ENCODE data around the gene PMIS2.

The PMIS2 gene

DNA sequence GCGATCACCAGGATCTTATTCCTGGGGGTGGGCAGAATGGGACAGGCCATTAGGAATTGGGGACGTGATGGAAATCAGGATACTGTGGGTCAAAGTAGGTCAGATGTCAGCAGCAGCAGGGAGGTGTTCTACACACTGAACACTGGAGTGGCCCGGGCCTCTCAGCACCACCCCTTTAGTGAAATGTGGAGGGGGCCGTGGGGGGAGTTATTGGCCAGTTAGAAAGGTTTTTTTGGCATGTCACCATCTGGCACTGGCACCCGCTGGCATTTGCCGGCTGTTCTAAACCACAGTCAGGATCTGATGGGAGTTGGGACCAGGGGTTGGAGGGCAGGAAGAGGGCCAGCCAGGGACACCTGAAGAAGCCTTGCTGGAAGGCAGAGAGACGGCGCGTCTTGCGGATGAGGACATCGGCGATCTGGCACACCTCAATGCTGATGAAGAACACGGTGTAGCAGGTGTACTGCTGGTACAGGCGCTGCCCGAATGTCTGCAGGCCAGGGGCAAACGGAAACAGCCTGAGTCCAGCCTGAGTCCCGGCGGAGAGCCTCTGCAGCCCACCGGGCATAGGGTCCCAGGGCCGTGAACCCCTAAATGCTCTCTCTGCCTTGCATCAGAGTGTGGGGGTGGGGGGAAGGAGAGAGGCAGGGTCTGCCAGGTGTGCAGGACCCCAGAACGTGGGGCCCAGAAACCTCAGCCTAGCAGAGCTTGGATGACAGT is 34.7 kb upstream of the PMIS2 start:
- Mint-ChIP-seq H3K4me1 (ENCODE audit: low read depth) (peaks cover 15% of the 10 kb centered on the region), H3K27me3 (ENCODE audit: low read depth) (peaks cover 7% of the 10 kb centered on the region), H3K36me3 (ENCODE audit: low read depth) (peaks cover 7% of the 10 kb centered on the region), H3K4me3 (no peak overlapping the region), H3K9me3 (no peaks in the 10 kb centered on the region), H3K27ac (no peak overlapping the region)

DNA sequence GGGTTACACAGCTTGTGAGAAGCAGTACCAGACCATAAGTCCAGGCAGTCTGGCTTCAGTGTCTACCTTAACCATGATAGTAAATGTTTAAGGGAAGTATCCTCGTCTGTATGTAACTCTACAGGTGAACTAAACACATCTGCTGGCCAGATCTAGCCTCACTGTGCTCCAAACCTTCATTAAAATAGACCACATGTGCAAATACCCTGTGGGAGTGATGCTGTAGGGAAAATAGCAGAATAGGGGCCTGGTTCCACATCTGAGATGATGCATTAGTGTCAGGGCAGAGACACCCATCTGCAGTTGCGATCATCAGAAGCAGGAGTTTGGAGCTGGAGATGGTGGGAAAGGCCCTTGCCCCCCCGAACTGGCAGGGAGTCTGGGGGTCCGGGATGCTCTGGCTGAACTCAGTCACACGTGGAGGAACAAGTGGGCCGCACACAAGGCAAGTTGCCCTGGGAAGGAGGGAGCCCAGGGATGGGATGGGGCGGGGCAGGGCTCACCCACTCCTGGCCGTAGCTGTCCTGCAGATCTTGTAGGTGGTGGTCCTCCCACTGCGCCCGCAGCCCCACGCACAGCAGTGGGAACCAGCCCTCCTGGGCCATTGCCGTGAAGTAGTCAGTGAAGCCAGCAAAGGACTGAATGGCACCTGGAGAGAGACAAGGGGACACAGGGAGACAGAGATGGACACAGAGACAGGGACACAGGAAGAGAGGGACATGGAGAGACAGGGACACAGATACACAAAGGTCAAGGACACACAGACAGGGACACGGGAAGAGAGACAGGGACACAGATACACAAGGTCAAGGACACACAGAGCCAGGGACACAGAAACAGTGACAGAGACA is 33.2 kb upstream of the PMIS2 start:
- no peak overlapping the region for H3K4me3 Mint-ChIP-seq
- no peak overlapping the region for H3K27ac Mint-ChIP-seq
- H3K27me3 Mint-ChIP-seq (ENCODE audit: low read depth) = peaks cover 19% of the 10 kb centered on the region
- H3K4me1 Mint-ChIP-seq (ENCODE audit: low read depth) = peaks cover 8% of the 10 kb centered on the region
- peaks cover 2% of the 10 kb centered on the region for H3K36me3 Mint-ChIP-seq (ENCODE audit: low read depth)
- no peaks in the 10 kb centered on the region for H3K9me3 Mint-ChIP-seq

DNA sequence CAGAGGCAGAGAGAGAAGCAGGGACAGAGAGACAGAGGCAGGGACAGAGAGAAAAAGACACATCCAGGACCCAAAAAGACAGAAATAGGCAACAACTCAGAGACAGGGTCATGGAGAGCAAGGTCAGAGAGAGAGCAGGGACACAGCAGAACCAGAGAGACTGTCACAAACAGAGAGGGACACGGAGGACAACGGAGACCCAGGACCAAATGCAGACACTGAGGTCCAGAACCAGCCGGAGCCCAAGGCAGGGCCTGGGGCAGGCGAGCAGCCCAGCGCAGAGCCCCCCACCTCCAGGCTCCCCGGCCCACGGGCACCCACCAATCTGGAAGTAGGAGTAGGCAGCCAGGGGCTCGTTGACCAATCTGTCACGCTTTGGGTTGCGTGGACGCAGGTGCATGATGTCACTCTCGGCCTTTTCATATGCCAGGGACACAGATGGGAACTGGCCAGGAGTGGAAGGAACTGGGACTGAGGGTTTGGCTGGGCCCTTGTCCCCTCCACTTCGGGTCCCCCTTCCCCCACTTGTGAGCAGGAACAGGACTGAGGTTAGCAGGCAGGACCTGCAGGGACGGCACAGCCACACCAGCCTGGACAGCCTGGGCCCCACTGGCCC is 32.5 kb upstream of the PMIS2 start:
- Mint-ChIP-seq H3K27ac (no peak overlapping the region), H3K4me1 (ENCODE audit: low read depth) (peaks cover 8% of the 10 kb centered on the region), H3K4me3 (no peak overlapping the region), H3K36me3 (ENCODE audit: low read depth) (peaks cover 2% of the 10 kb centered on the region), H3K27me3 (ENCODE audit: low read depth) (peaks cover 21% of the 10 kb centered on the region), H3K9me3 (no peaks in the 10 kb centered on the region)

DNA sequence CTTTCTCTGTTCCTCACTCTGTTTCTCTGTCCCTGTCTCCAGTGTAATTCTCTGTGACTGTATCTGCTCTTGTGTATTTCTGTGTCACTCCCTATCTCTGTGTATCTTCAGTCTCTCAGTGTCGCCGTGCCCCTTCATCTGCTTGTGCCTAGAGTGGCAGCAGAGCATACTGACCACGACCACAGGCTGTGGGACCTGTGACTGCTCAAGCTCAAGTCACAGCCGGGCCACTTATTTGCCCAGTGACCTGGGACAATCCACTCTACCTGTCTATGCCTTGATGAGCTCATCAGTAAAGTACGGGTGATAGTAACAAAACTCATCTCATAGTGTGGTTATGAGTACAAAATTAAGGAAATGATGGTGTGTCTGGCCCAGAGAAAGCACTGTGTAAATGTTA is 31.9 kb upstream of the PMIS2 start:
- H3K27me3 Mint-ChIP-seq (ENCODE audit: low read depth) = peaks cover 26% of the 10 kb centered on the region
- H3K4me3 Mint-ChIP-seq = no peak overlapping the region
- peaks cover 7% of the 10 kb centered on the region for H3K4me1 Mint-ChIP-seq (ENCODE audit: low read depth)

DNA sequence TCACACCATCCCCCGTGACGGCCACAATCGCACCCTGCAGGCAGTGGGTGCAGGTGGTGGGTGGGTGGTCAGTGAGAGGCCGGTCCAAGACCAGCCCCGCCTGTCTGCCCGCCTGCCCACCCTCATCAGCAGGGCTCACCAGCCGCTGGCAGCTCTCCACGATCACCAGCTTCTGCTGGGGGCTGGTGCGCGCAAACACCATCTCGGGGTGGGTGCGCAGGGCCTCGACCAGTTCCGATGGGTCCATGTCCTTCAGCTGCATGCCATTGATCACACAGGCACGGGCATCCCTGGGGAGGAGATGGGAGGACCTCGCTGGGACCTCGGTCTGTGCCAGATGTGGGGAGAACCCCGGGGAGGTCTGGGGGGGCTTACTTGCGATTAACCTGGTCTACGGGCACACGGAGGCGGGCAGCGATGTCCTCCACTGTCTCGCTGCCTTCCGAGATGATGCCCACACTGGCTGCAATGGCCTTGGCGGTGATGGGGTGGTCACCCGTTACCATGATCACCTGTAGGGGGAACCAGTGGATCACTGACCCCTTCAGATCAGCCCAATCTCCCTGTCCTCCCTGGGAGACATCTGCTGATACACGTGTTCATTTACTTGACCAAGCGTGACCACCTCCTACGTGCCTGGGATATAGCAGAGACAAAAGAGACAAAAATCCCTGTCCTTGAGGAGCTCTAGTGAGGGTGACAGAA is 30.5 kb upstream of the PMIS2 start:
- Mint-ChIP-seq H3K4me1 (ENCODE audit: low read depth) (peaks cover 4% of the 10 kb centered on the region), H3K4me3 (no peak overlapping the region), H3K27me3 (ENCODE audit: low read depth) (peaks cover 31% of the 10 kb centered on the region), H3K36me3 (ENCODE audit: low read depth) (peaks cover 2% of the 10 kb centered on the region), H3K9me3 (no peaks in the 10 kb centered on the region), H3K27ac (no peak overlapping the region)

More for the DNA sequence above, 31.9 kb upstream of the PMIS2 start:
- Mint-ChIP-seq H3K36me3 (ENCODE audit: low read depth) (peaks cover 2% of the 10 kb centered on the region), H3K9me3 (no peaks in the 10 kb centered on the region), H3K27ac (no peak overlapping the region)

DNA sequence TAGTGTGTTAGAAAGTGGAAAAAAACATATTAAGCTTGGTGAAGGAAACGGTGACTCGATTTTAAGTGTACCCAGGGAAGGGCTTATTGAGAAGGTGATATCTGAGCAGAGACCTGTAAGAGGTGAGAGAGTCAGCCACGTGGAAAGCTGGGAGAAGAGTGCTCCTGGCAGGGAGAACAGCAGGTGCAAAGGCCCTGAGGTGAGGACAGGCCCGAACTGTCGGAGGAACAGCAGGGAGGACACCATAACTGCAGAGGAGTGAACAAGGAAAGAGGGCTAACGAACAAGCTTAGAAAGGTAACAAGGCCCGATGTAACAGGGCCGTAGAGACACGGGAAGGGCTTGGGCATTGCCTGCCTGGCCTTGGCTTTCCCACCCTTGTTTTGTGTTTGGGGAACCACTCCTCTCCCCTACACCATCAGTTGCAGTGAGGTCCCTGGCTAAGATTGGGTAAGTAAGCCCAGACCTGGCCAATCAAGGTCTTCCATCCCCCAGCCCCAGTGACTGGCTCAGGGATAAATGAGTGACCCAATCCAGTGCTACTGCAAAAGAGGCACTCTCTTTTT is 29.9 kb upstream of the PMIS2 start:
- no peak overlapping the region for H3K4me3 Mint-ChIP-seq
- peaks cover 34% of the 10 kb centered on the region for H3K27me3 Mint-ChIP-seq (ENCODE audit: low read depth)
- H3K27ac Mint-ChIP-seq = no peak overlapping the region
- H3K9me3 Mint-ChIP-seq = no peaks in the 10 kb centered on the region
- H3K4me1 Mint-ChIP-seq (ENCODE audit: low read depth) = peaks cover 4% of the 10 kb centered on the region
- H3K36me3 Mint-ChIP-seq (ENCODE audit: low read depth) = peaks cover 2% of the 10 kb centered on the region

DNA sequence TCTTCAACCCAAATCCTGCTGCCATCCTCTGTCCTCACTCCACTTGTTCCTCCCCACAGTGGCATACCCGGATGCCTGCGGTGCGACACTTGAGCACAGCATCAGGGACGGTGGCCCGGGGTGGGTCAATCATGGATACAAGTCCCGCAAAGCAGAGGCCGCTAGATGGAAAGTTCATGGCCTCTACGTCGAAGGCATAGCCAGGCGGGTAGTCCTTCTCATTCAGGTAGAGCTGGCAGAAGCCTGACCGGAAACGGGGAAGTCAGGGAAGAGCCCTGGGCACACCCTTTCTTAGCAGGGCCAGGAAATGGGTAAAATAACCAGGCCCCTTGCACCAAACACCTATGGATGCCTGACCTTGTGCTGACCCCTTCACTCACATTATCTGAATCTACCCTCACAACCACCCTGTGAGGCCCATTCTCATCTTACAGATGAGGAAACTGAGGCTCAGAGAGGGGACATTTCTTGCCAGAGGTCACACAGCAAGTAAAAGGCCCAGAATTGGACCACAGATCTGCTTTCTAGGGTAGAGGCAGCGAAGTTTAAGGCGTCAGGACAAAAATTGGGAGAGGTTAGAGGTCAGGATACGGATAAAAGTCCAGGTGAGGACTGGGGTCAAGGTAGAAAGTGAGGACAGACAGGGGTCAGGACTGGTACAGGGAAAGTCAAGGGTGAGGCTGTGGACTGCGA is 29.0 kb upstream of the PMIS2 start:
- Mint-ChIP-seq H3K27me3 (ENCODE audit: low read depth) (peaks cover 41% of the 10 kb centered on the region), H3K4me3 (peak overlapping the region; percentile 66), H3K27ac (no peak overlapping the region), H3K36me3 (ENCODE audit: low read depth) (peaks cover 2% of the 10 kb centered on the region), H3K4me1 (ENCODE audit: low read depth) (peaks cover 4% of the 10 kb centered on the region), H3K9me3 (no peaks in the 10 kb centered on the region)

DNA sequence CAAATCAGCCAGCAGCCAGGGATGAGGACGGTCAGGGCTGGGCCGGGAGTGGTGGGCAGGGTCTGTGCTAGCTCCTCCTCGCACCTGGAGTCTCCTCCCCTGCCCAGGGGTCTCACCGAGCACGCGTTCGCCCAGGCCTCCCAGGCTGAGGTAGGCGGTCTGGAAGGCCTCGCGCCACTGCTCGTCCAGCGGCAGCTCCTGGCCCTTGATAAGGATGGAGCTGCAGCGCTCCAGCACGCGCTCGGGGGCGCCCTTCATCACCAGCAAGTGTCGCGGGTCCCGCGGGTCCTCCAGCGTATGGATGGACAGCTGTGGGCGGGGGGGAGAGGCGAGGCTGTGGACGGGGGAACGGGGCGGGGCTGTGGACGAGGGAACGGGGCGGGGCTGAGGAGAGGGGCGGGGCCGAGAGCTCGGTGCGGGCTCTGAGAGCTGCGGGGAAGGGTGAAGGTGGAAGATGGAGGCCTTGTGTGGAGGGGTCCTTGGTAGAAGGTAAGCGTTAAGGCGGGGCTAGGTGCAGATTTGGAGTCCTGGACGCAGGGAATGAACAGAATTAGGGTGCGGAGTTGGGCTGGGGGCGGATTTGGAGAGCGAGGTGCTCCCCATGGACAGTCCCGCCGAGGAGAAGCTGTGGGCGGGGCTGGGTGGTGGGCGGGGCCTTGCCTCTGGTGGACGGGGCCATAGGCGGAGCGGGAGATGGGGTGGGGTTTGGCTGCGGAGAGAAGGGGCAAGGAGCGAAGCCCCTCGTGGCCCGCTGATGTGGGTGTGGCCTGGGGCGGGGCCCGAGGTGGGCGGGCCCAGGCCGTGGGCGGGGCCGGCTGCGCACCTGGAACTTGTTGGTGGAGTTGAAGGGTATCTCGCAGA is 28.2 kb upstream of the PMIS2 start:
- peak overlapping the region; percentile 81 for H3K4me3 Mint-ChIP-seq
- H3K9me3 Mint-ChIP-seq = no peaks in the 10 kb centered on the region
- H3K27me3 Mint-ChIP-seq (ENCODE audit: low read depth) = peaks cover 47% of the 10 kb centered on the region
- peaks cover 4% of the 10 kb centered on the region for H3K4me1 Mint-ChIP-seq (ENCODE audit: low read depth)
- peaks cover 2% of the 10 kb centered on the region for H3K36me3 Mint-ChIP-seq (ENCODE audit: low read depth)
- H3K27ac Mint-ChIP-seq = no peak overlapping the region

DNA sequence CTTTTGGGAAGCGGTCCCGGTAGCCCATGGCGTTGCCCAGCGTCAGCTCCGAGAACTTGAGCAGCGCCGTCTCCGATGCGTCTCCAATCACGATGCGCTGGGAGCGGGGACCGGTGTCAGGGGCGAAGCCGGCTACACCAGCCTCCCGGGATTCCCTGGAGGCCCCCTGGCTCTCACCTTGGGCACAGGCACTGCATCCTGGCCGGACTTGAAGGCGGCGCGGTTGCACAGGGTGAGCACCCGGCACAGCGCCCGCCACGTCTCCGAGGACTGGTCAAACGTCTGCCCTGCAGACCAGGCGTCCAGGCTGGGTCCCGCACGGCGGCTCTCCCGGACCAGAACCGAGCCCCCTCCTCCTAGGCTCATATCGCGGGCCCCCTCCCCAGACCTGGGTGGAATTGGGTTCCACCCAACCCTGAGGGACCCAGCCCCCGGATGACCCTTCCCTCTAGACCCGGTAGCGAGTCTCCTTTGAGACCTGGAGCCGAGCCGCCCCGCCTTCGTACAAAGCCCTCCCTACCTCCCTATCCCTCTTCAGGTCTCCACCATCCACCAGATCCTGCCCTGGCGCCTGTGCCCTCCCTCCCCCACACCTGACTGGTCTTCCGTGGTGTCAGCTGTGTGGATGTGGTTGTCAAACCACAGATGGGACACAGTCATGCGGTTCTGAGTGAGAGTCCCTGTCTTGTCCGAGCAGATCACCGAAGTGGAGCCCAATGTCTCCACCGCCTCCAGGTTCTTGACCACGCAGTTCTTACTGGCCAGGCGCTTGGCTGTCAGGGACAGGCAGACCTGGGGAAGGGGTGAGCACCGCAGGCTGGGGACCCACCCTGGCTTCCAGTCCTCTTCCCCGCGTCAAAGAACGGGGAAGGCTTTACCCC is 27.3 kb upstream of the PMIS2 start:
- peaks cover 48% of the 10 kb centered on the region for H3K27me3 Mint-ChIP-seq (ENCODE audit: low read depth)

DNA sequence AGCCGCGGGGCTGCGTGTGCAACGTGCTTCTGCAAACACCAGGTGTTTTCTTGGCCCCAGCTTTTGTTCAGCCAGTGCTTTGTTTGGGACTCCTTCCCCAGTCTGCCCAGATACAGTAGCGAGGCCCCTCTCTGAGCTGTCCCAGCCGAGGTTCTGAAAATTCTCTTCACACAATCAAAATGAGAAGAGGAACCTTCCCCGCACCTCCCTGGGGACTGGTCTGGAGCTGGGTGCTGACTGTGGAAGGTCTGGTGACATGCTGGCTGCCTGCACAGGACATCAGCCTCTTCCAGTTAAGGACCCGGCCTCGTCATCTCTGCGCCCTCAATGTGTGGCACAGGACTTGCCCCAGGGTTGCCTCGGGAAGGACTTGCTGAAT is 26.7 kb upstream of the PMIS2 start:
- H3K4me3 Mint-ChIP-seq = no peak overlapping the region
- H3K9me3 Mint-ChIP-seq = no peaks in the 10 kb centered on the region
- H3K36me3 Mint-ChIP-seq (ENCODE audit: low read depth) = peaks cover 2% of the 10 kb centered on the region
- no peak overlapping the region for H3K27ac Mint-ChIP-seq
- H3K27me3 Mint-ChIP-seq (ENCODE audit: low read depth) = peaks cover 48% of the 10 kb centered on the region
- H3K4me1 Mint-ChIP-seq (ENCODE audit: low read depth) = peaks cover 4% of the 10 kb centered on the region

More for the DNA sequence above, 27.3 kb upstream of the PMIS2 start:
- Mint-ChIP-seq H3K36me3 (ENCODE audit: low read depth) (peaks cover 2% of the 10 kb centered on the region), H3K27ac (no peak overlapping the region), H3K4me3 (no peak overlapping the region), H3K9me3 (no peaks in the 10 kb centered on the region), H3K4me1 (ENCODE audit: low read depth) (peaks cover 4% of the 10 kb centered on the region)

DNA sequence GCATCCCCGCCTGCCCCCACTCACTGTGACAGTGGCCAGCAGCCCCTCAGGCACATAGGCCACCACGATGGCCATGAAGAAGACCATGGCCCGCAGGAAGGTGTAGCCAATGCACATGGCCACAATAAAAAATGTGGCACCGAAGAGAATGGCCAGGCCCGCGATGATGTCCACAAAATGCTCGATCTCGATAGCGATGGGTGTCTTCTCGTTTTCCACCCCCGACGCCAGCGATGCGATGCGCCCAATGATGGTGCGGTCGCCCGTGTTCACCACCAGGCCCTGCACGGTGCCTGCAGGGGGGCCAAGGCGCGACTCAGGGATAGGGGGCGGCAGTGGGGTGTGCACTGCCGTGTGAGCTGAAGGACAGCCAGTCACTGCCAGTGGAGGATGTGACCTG is 26.2 kb upstream of the PMIS2 start:
- no peak overlapping the region for H3K27ac Mint-ChIP-seq
- peaks cover 4% of the 10 kb centered on the region for H3K4me1 Mint-ChIP-seq (ENCODE audit: low read depth)
- H3K27me3 Mint-ChIP-seq (ENCODE audit: low read depth) = peaks cover 48% of the 10 kb centered on the region
- H3K4me3 Mint-ChIP-seq = no peak overlapping the region
- H3K36me3 Mint-ChIP-seq (ENCODE audit: low read depth) = peaks cover 2% of the 10 kb centered on the region
- H3K9me3 Mint-ChIP-seq = no peaks in the 10 kb centered on the region

DNA sequence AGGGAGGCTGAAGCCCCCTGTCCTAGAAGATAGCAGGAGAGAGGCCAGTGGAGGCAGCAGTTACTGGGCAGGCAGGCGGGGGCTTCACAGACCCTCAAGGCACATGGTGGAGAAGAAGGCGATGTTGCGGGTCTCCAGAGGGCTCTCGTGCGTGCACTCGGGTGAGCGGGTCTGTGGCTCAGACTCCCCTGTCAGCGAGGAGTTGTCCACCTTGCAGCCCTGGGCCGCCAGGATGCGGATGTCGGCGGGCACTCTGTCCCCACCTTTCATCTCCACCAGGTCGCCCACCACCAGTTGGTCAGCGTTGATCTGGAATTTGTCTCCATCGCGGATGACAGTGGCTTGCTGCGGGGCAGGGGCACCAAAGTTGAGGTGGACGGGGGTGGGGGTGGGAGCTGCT is 25.7 kb upstream of the PMIS2 start:
- H3K27ac Mint-ChIP-seq = no peak overlapping the region
- no peaks in the 10 kb centered on the region for H3K9me3 Mint-ChIP-seq
- H3K36me3 Mint-ChIP-seq (ENCODE audit: low read depth) = peaks cover 2% of the 10 kb centered on the region
- H3K4me1 Mint-ChIP-seq (ENCODE audit: low read depth) = peaks cover 4% of the 10 kb centered on the region
- peaks cover 48% of the 10 kb centered on the region for H3K27me3 Mint-ChIP-seq (ENCODE audit: low read depth)
- H3K4me3 Mint-ChIP-seq = no peak overlapping the region

Measured in T-helper 1 cell treated with Interleukin-12 subunit alpha and Interleukin-12 subunit beta and Interleukin-4 antibody, amounts not matched to agents 30 μg/mL and 1 μg/mL, for 36 hours (primary cell).